Stimulated activated memory B cell treated with anti-CD40 and anti-IgM and Interleukin-4, amounts not matched to agents 10 μg/mL and 1 μg/mL and 100 μg/mL, for 72 hours (primary cell): ENCODE data around the gene DLGAP4.

Experiments used
- ATAC-seq: fragments of 150-1000 bp; cut with Tn5 transposase; 2 replicates; pipeline ENCODE4 v1.10.0; 2021
- H3K27ac Mint-ChIP-seq: one replicate; pipeline ENCODE4 v1.8.0; 2022; ENCODE audit warnings: mild to moderate bottlenecking, mixed read lengths
- H3K27me3 Mint-ChIP-seq: one replicate; pipeline ENCODE4 v1.8.0; 2022; ENCODE audit warnings: mixed read lengths
- H3K36me3 Mint-ChIP-seq: one replicate; pipeline ENCODE4 v1.8.0; 2022; ENCODE audit warnings: mixed read lengths
- H3K4me1 Mint-ChIP-seq: one replicate; pipeline ENCODE4 v1.8.0; 2022; ENCODE audit warnings: mixed read lengths
- H3K4me3 Mint-ChIP-seq: one replicate; pipeline ENCODE4 v1.8.0; 2022; ENCODE audit warnings: mild to moderate bottlenecking, moderate library complexity, mixed read lengths
- H3K9me3 Mint-ChIP-seq: one replicate; pipeline ENCODE4 v1.8.0; 2022; ENCODE audit warnings: mixed read lengths

The DLGAP4 gene

GRCh38 chr20:36311854-36312723 is 6.0 kb downstream of the DLGAP4 start:
- no peak for ATAC-seq
- H3K9me3 Mint-ChIP-seq: peaks cover 4% of the 10 kb centered on the region
- H3K27ac Mint-ChIP-seq: no peak overlapping the region
- peaks cover 96% of the 10 kb centered on the region for H3K27me3 Mint-ChIP-seq
- H3K36me3 Mint-ChIP-seq: no peaks in the 10 kb centered on the region
- H3K4me1 Mint-ChIP-seq: no peaks in the 10 kb centered on the region
- H3K4me3 Mint-ChIP-seq: no peak overlapping the region

- Mint-ChIP-seq H3K27me3 (peaks cover 94% of the 10 kb centered on the region), H3K27ac (no peak overlapping the region), H3K36me3 (no peaks in the 10 kb centered on the region), H3K9me3 (peaks cover 4% of the 10 kb centered on the region), H3K4me1 (no peaks in the 10 kb centered on the region), H3K4me3 (no peak overlapping the region)
- ATAC-seq: no peak
Observed at GRCh38 chr20:36312724-36313441, 6.7 kb downstream of the DLGAP4 start.

- no peak for ATAC-seq
- Mint-ChIP-seq H3K4me1 (no peaks in the 10 kb centered on the region), H3K27me3 (peaks cover 88% of the 10 kb centered on the region), H3K9me3 (peaks cover 4% of the 10 kb centered on the region), H3K27ac (no peak overlapping the region), H3K4me3 (no peak overlapping the region), H3K36me3 (no peaks in the 10 kb centered on the region)
Observed at GRCh38 chr20:36313476-36313875, 7.3 kb downstream of the DLGAP4 start.

GRCh38 chr20:36313926-36314325 is 7.8 kb downstream of the DLGAP4 start:
- no peak overlapping the region for H3K27ac Mint-ChIP-seq
- H3K4me3 Mint-ChIP-seq: no peak overlapping the region
- no peaks in the 10 kb centered on the region for H3K4me1 Mint-ChIP-seq
- no peaks in the 10 kb centered on the region for H3K36me3 Mint-ChIP-seq
- H3K27me3 Mint-ChIP-seq: peaks cover 83% of the 10 kb centered on the region
- H3K9me3 Mint-ChIP-seq: peaks cover 4% of the 10 kb centered on the region
- no peak for ATAC-seq

DNA sequence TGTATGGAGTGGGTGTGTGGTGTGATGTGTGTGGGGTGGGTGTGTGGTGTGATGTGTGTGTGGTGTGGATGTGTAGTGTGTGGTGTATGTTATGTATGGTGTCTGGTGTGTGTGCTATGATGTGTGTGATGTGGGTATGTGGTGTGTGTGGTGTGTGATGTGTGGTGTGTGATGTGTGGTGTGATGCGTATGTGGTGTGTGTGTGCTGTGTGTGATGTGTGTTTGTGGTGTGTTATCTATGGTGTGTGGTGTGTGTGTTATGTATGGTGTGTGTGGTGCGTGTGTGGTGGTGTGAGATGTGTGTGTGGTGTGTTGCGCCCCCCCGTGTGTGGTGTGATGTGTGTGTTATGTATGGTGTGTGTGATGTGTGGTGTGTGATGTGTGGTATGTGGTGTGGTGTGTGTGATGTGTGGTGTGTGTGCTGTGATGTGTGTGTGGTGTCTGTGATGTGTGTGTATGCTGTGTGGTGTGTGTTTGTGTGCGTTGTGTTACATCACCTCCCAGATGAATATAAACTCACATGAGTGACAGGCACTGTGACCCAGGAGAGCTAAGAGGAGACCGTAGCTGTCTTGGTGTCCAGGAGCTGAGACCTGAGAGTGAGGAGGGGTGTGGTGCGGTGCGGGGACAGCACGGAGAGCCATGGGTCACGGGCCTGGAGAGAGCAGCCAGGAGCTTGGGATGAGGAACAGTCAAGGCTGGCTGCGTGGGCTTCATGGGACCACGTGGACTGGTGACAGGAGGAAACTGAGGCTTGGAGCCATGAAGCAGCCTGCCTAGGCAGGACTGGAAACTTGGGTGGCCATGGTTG is 8.8 kb downstream of the DLGAP4 start:
- ATAC-seq: no peak
- Mint-ChIP-seq H3K4me1 (no peaks in the 10 kb centered on the region), H3K36me3 (no peaks in the 10 kb centered on the region), H3K27ac (no peak overlapping the region), H3K4me3 (no peak overlapping the region), H3K9me3 (peaks cover 4% of the 10 kb centered on the region), H3K27me3 (peaks cover 73% of the 10 kb centered on the region)

DNA sequence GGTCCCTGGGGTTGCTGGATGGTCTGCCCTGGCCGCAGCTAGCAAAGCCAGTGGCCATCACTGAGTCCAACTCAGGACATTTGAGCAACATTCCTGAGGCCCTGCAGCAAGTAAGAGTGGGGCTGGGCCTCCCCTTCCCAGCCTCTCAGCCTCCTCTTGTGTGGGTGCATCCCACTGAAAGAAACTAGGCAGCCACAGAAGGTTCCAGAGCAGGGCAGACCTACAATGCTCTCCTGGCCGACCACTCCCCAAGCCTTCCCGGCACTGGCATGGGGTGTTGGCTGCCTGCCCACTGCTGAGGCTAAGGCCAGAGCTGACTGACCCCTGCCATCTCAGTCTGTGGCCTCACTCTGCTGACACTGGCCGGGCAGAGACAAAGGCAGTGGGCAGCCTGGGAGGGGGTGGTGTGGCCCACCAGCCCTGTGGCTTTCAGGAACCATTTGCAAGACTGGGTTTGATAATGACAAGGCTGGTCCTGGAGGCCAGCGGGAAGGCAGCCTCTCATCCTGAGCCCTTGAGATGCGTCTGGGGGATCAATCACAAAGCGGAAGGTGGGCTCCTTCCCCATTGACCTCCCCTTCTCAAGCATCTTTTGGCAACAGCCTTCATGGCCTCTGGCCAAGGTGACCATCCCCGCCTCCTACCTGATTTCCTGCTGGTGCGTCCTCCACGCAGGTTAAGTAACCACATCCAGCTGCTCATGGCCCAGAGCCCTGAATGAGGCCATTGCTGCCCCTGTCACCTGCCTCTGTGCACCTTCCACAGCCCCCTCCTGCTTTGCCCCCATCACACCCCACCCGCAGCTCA is 9.6 kb downstream of the DLGAP4 start:
- no peak overlapping the region for H3K4me3 Mint-ChIP-seq
- H3K4me1 Mint-ChIP-seq: no peaks in the 10 kb centered on the region
- no peak for ATAC-seq
- no peak overlapping the region for H3K27ac Mint-ChIP-seq
- H3K9me3 Mint-ChIP-seq: peaks cover 4% of the 10 kb centered on the region
- peaks cover 71% of the 10 kb centered on the region for H3K27me3 Mint-ChIP-seq
- H3K36me3 Mint-ChIP-seq: no peaks in the 10 kb centered on the region

GRCh38 chr20:36317675-36318074 is 11.5 kb downstream of the DLGAP4 start:
- H3K36me3 Mint-ChIP-seq: no peaks in the 10 kb centered on the region
- H3K4me1 Mint-ChIP-seq: peaks cover 7% of the 10 kb centered on the region
- peaks cover 68% of the 10 kb centered on the region for H3K27me3 Mint-ChIP-seq
- H3K4me3 Mint-ChIP-seq: no peak overlapping the region
- peaks cover 4% of the 10 kb centered on the region for H3K9me3 Mint-ChIP-seq
- no peak overlapping the region for H3K27ac Mint-ChIP-seq
- no peak for ATAC-seq

- H3K36me3 Mint-ChIP-seq: no peaks in the 10 kb centered on the region
- peaks cover 63% of the 10 kb centered on the region for H3K27me3 Mint-ChIP-seq
- H3K4me3 Mint-ChIP-seq: no peak overlapping the region
- H3K4me1 Mint-ChIP-seq: peaks cover 7% of the 10 kb centered on the region
- peaks cover 4% of the 10 kb centered on the region for H3K9me3 Mint-ChIP-seq
- no peak for ATAC-seq
- no peak overlapping the region for H3K27ac Mint-ChIP-seq
Observed at GRCh38 chr20:36318166-36318565, 12.0 kb downstream of the DLGAP4 start.

GRCh38 chr20:36319356-36320260 is 13.5 kb downstream of the DLGAP4 start:
- Mint-ChIP-seq H3K4me1 (peaks cover 7% of the 10 kb centered on the region), H3K9me3 (peaks cover 3% of the 10 kb centered on the region), H3K36me3 (no peaks in the 10 kb centered on the region), H3K27me3 (peaks cover 51% of the 10 kb centered on the region), H3K27ac (no peak overlapping the region), H3K4me3 (no peak overlapping the region)
- ATAC-seq: peak; percentile 27

DNA sequence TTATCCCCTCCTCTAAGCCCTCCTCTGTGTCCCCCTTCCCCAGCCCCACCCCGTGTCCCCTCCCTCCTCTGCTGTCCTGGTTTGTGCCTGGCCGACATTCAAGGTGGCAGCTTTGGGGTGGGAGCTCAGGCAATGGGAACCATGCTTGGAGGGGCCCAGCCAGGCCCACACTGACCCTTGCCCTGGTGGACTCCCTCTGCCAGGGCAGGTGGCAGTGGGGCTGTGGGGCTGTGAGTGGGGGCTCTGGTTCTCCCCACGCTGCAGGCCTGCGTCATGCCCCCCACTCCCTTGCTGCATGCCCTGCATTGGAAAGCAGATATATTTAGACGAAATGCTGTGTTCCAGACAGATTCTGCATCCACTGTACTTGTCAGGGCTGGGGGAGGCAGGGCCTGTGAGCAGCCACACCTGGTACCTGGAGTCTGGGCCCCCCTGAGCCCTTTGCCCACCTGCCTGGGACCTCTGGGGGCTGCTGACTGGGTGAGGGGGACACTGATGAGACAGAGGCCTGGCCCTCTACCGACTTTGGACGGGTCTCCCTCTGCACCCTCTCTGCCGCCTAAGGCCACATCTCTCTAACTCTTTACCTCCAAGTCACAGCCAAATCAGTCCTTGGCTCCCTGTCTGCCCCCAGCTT is 14.2 kb downstream of the DLGAP4 start:
- peaks cover 50% of the 10 kb centered on the region for H3K27me3 Mint-ChIP-seq
- H3K36me3 Mint-ChIP-seq: no peaks in the 10 kb centered on the region
- peak; percentile 10 for ATAC-seq
- H3K27ac Mint-ChIP-seq: no peak overlapping the region
- H3K4me3 Mint-ChIP-seq: no peak overlapping the region
- peaks cover 7% of the 10 kb centered on the region for H3K4me1 Mint-ChIP-seq
- H3K9me3 Mint-ChIP-seq: peaks cover 3% of the 10 kb centered on the region

DNA sequence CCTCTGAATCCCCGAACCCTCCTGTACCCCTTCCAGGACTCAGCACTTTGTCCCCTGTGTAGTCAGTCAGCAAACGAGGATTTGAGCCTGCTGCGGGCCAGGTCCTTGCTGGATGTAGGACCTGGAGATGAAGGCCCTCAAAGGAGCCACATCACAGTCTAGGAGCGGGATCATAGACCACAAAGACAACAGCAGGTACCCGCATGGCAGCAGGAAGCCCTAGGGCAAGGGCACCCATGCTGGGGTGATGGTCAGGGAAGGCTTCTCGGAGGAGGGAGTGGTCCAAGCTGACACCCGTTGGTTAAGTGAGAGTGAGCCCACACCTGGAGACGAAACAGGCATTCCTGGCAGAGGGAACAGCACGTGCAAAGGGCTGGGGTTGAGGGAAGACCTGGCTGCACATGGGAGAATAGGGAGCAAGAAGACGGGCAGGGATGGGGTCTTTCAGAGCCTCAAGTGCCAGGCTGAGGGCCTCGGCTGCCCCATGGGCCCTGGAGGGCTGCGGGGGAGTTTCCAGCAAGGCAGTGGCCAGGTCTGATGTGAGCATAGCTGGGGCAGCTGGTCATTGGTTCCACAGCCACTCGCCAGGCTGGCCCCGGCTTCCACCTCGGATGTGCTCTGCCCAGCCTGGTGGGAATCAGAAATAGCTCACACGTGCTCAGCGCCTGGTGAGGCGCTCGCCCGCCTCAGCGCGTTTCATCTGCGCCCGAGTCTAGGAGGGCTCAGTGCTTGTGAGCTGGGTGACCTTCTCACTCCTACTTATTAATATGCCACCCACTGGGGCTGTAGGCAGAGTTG is 15.0 kb downstream of the DLGAP4 start:
- peaks cover 7% of the 10 kb centered on the region for H3K4me1 Mint-ChIP-seq
- H3K9me3 Mint-ChIP-seq: peaks cover 5% of the 10 kb centered on the region
- H3K27me3 Mint-ChIP-seq: peaks cover 47% of the 10 kb centered on the region
- no peaks in the 10 kb centered on the region for H3K36me3 Mint-ChIP-seq
- no peak overlapping the region for H3K27ac Mint-ChIP-seq
- no peak overlapping the region for H3K4me3 Mint-ChIP-seq
- no peak for ATAC-seq

GRCh38 chr20:36322131-36322530 is 16.0 kb downstream of the DLGAP4 start:
- peaks cover 7% of the 10 kb centered on the region for H3K4me1 Mint-ChIP-seq
- H3K4me3 Mint-ChIP-seq: no peak overlapping the region
- H3K36me3 Mint-ChIP-seq: no peaks in the 10 kb centered on the region
- no peak overlapping the region for H3K27ac Mint-ChIP-seq
- peaks cover 37% of the 10 kb centered on the region for H3K27me3 Mint-ChIP-seq
- H3K9me3 Mint-ChIP-seq: peaks cover 7% of the 10 kb centered on the region
- ATAC-seq: no peak

- peaks cover 4% of the 10 kb centered on the region for H3K9me3 Mint-ChIP-seq
- H3K27ac Mint-ChIP-seq: no peak overlapping the region
- ATAC-seq: no peak
- peaks cover 41% of the 10 kb centered on the region for H3K27me3 Mint-ChIP-seq
- H3K4me3 Mint-ChIP-seq: no peak overlapping the region
- no peaks in the 10 kb centered on the region for H3K36me3 Mint-ChIP-seq
- H3K4me1 Mint-ChIP-seq: no peaks in the 10 kb centered on the region
Observed at GRCh38 chr20:36330091-36330490, 24.0 kb downstream of the DLGAP4 start.
